Uterus (tissue), 4 donors: Measurements from ENCODE around the gene MSI1. TPM values are rescaled to one million over a fixed set of nuclear protein-coding genes. Genes with fewer than 3 reads are reported as not detected.

Experiments used
- DNase-seq, 2 donors: peaks; one replicate each; pipeline ENCODE4 v3.0.0-alpha.2; 2019 to 2020
- H3K27ac ChIP-seq, 2 donors: fragments of 200-600 bp; sonication (generic); 1 replicate in 1 of 2; 2 replicates in 1 of 2; pipeline ENCODE4 v1.5.1; 2016 to 2018
- H3K27me3 ChIP-seq, 2 donors: fragments of 200-600 bp; sonication (generic); one replicate each; pipeline ENCODE4 v1.5.1; 2018 to 2019; ENCODE audit warnings: control low read depth in 1 of 2
- H3K36me3 ChIP-seq, 2 donors: fragments of 200-600 bp; sonication (generic); one replicate each; pipeline ENCODE4 v1.5.1; 2019; ENCODE audit warnings: control low read depth in 1 of 2
- H3K4me1 ChIP-seq, 2 donors: fragments of 200-600 bp; sonication (generic); one replicate each; pipeline ENCODE4 v1.5.1; 2018 to 2019; ENCODE audit warnings: control low read depth in 1 of 2
- H3K4me3 ChIP-seq, 2 donors: fragments of 200-600 bp; sonication (generic); 1 replicate in 1 of 2; 2 replicates in 1 of 2; pipeline ENCODE4 v1.5.1; 2018 to 2019; ENCODE audit warnings: mild to moderate bottlenecking in 1 of 2
- H3K9me3 ChIP-seq, 2 donors: fragments of 200-600 bp; sonication (generic); one replicate each; pipeline ENCODE4 v1.5.1; 2019; ENCODE audit warnings: control low read depth in 1 of 2
- POLR2A ChIP-seq, 2 donors: fragments of 450-650 bp; IDR thresholded peaks; one replicate each; pipeline ENCODE4 v1.6.1; 2016; ENCODE audit warnings: antibody characterized with exemption in 2 of 2, mild to moderate bottlenecking in 1 of 2, moderate library complexity in 1 of 2
- intact Hi-C: fragments of 100-400 bp; cut with DNase I; formaldehyde crosslinking; loops from one replicate; pipeline ENCODE4 v1.15.1; 2023; ENCODE audit warnings: low total_unique reads
- total RNA-seq, 4 donors: library from RNA; depleted of rRNA in 3 of 4; stranded (reverse); fragments of >200 nt in 3 of 4; gene quantifications; one replicate each; pipeline versions ENCODE4 v1.1.0 to v1.2.4, GENCODE V29; 2014 to 2023
- TF ChIP-seq, protein P1 (sequence below), 4 experiments: fragments of 200-600 bp in 2 of 4; fragments of 450-650 bp in 2 of 4; sonication (generic) in 2 of 4; IDR thresholded peaks; one replicate each; pipeline ENCODE4 v1.5.1; 2016 to 2019; ENCODE audit warnings: antibody characterized with exemption in 4 of 4, mild to moderate bottlenecking in 2 of 4, moderate library complexity in 1 of 4
- donor health status: DM: yes; HTN: yes; CAD: no.

Gene MSI1
- total RNA-seq, 4 donors from 2014 or later = 0.29 to 12.0 (median 2.9) TPM; not detected in 1

- intact Hi-C loops = no loop called here
- Histone ChIP-seq H3K27ac (no peak overlapping the region), H3K9me3 (no peaks in the 10 kb centered on the region), H3K4me3 (no peak overlapping the region), H3K36me3 (no peaks in the 10 kb centered on the region), H3K4me1 (no peaks in the 10 kb centered on the region), H3K27me3 (no peaks in the 10 kb centered on the region)
- TF ChIP-seq, protein P1, sequence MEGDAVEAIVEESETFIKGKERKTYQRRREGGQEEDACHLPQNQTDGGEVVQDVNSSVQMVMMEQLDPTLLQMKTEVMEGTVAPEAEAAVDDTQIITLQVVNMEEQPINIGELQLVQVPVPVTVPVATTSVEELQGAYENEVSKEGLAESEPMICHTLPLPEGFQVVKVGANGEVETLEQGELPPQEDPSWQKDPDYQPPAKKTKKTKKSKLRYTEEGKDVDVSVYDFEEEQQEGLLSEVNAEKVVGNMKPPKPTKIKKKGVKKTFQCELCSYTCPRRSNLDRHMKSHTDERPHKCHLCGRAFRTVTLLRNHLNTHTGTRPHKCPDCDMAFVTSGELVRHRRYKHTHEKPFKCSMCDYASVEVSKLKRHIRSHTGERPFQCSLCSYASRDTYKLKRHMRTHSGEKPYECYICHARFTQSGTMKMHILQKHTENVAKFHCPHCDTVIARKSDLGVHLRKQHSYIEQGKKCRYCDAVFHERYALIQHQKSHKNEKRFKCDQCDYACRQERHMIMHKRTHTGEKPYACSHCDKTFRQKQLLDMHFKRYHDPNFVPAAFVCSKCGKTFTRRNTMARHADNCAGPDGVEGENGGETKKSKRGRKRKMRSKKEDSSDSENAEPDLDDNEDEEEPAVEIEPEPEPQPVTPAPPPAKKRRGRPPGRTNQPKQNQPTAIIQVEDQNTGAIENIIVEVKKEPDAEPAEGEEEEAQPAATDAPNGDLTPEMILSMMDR (IDR thresholded peaks at IDR 0.05) = no peak
- no peak for TF ChIP-seq POLR2A (IDR thresholded peaks at IDR 0.05)
- DNase-seq = no peak
Observed at GRCh38 chr12:120408771-120409170, 39.8 kb upstream of the MSI1 start.

DNA sequence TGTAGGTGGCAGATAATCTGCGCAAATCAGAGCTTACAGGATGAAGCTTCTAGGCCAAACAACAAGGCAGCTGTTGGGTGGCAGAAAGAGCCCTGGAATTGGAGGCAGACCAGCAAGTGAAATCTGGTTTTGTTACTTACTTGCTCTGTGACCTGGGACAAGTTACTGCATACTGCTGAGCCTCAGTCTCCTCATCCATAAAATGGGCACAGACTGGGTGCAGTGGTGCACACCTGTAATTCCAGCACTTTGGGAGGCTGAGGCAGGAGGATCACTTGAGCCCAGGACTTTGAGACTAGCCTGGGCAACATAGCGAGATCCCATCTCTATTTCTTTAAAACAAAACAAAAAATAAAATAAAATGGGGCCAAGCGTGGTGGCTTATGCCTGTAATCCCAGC, 37.6 kb upstream of the MSI1 start:
- Histone ChIP-seq H3K36me3 (no peaks in the 10 kb centered on the region), H3K9me3 (no peaks in the 10 kb centered on the region), H3K27me3 (no peaks in the 10 kb centered on the region), H3K4me3 (no peak overlapping the region), H3K27ac (no peak overlapping the region), H3K4me1 (no peaks in the 10 kb centered on the region)
- no peak for DNase-seq
- TF ChIP-seq, protein P1 (IDR thresholded peaks at IDR 0.05) = no peak
- no peak for TF ChIP-seq POLR2A (IDR thresholded peaks at IDR 0.05)
- intact Hi-C loops = no loop called here

DNA sequence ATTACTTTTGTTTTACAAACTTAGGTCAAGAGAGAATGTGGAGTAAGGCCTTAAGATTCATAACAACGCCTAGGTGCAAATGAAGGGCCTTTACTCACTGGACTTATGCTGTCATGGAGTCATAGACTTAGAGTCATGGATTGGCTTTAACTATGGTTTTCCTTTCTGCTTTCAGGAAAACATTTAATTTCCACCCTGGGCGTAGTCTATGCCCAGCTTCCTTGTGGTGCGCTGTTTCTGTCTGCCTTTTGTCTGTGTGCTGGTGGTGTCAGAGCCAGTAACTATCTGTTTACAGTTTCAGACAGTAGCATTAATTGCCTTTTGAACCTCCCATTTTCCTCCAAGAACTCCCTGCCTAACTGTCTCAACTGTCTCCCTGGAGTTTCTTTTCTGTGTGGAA, 37.1 kb upstream of the MSI1 start:
- no peaks in the 10 kb centered on the region for H3K4me1 ChIP-seq
- no peaks in the 10 kb centered on the region for H3K27me3 ChIP-seq
- H3K9me3 ChIP-seq = no peaks in the 10 kb centered on the region
- DNase-seq = no peak
- TF ChIP-seq POLR2A (IDR thresholded peaks at IDR 0.05) = no peak
- TF ChIP-seq, protein P1 (IDR thresholded peaks at IDR 0.05) = no peak
- no peaks in the 10 kb centered on the region for H3K36me3 ChIP-seq
- H3K4me3 ChIP-seq = no peak overlapping the region
- intact Hi-C loops = no loop called here
- H3K27ac ChIP-seq = no peak overlapping the region

- intact Hi-C loops = no loop called here
- DNase-seq = no peak
- no peaks in the 10 kb centered on the region for H3K9me3 ChIP-seq
- no peaks in the 10 kb centered on the region for H3K27me3 ChIP-seq
- no peaks in the 10 kb centered on the region for H3K36me3 ChIP-seq
- H3K27ac ChIP-seq = no peak overlapping the region
- H3K4me1 ChIP-seq = no peaks in the 10 kb centered on the region
- H3K4me3 ChIP-seq = no peak overlapping the region
- TF ChIP-seq, protein P1 (IDR thresholded peaks at IDR 0.05) = no peak
- TF ChIP-seq POLR2A (IDR thresholded peaks at IDR 0.05) = no peak
Observed at GRCh38 chr12:120404271-120404670, 35.3 kb upstream of the MSI1 start.

- no peaks in the 10 kb centered on the region for H3K4me1 ChIP-seq
Observed at GRCh38 chr12:120403869-120404268, 34.9 kb upstream of the MSI1 start.

More at GRCh38 chr12:120403869-120404268, 34.9 kb upstream of the MSI1 start:
- no peak for DNase-seq
- no peak overlapping the region for H3K4me3 ChIP-seq
- intact Hi-C loops = no loop called here
- no peak overlapping the region for H3K27ac ChIP-seq
- no peaks in the 10 kb centered on the region for H3K27me3 ChIP-seq
- TF ChIP-seq, protein P1 (IDR thresholded peaks at IDR 0.05) = no peak
- no peak for TF ChIP-seq POLR2A (IDR thresholded peaks at IDR 0.05)
- no peaks in the 10 kb centered on the region for H3K36me3 ChIP-seq
- H3K9me3 ChIP-seq = no peaks in the 10 kb centered on the region
